MCF 10A (cell line): ENCODE measurements around the gene ZNF827. TPM values are rescaled to one million over a fixed set of nuclear protein-coding genes. Genes with fewer than 3 reads are reported as not detected.
A peak's percentile ranks its signal among the peaks of the same experiment; 100 is the strongest.

Source experiments
- BruUV-seq: library from RNA; stranded (reverse); fragments of 400-500 nt; replicated peaks from 2 replicates; lab custom pipeline; 2021; lab: Mats Ljungman, UMichigan
- CTCF ChIA-PET: fragments of 300-600 bp; sonication (Branson Sonifier 250); formaldehyde crosslinking; extraction: SDS; loops from one replicate; lab custom pipeline; 2021; ENCODE audit warnings: antibody characterized with exemption, inconsistent platforms; lab: Yijun Ruan, JAX
- POLR2A ChIA-PET: fragments of 300-600, 350-650 bp; sonication (Branson Sonifier 250); formaldehyde crosslinking; extraction: SDS; loops from one replicate; lab custom pipeline; 2020; ENCODE audit warnings: antibody characterized with exemption, inconsistent platforms; lab: Yijun Ruan, JAX
- DNase-seq: peaks from one replicate; pipeline ENCODE4 v3.0.0-alpha.2; 2018; ENCODE audit not compliant: unreplicated experiment
- H3K27ac Mint-ChIP-seq: one replicate; pipeline ENCODE4 v1.8.0; 2022; ENCODE audit warnings: mild to moderate bottlenecking, low read depth, mixed read lengths; ENCODE audit not compliant: unreplicated experiment
- H3K27me3 Mint-ChIP-seq: one replicate; pipeline ENCODE4 v1.8.0; 2022; ENCODE audit warnings: mixed read lengths; ENCODE audit not compliant: insufficient read depth, unreplicated experiment
- H3K36me3 Mint-ChIP-seq: one replicate; pipeline ENCODE4 v1.8.0; 2022; ENCODE audit warnings: mild to moderate bottlenecking, moderate library complexity, mixed read lengths; ENCODE audit not compliant: insufficient read depth, unreplicated experiment
- H3K4me1 Mint-ChIP-seq: one replicate; pipeline ENCODE4 v1.8.0; 2022; ENCODE audit warnings: mixed read lengths; ENCODE audit not compliant: insufficient read depth, unreplicated experiment
- H3K4me3 Mint-ChIP-seq: one replicate; pipeline ENCODE4 v1.8.0; 2022; ENCODE audit warnings: mild to moderate bottlenecking, moderate library complexity, mixed read lengths; ENCODE audit not compliant: unreplicated experiment
- H3K9me3 Mint-ChIP-seq: one replicate; pipeline ENCODE4 v1.8.0; 2022; ENCODE audit warnings: mixed read lengths; ENCODE audit not compliant: unreplicated experiment
- CTCF ChIP-seq: fragments of 200-600 bp; IDR thresholded peaks from one replicate; pipeline ENCODE4 v1.8.0; 2022; ENCODE audit warnings: antibody characterized with exemption, mild to moderate bottlenecking; ENCODE audit not compliant: unreplicated experiment
- intact Hi-C: fragments of 100-400 bp; cut with micrococcal nuclease; formaldehyde crosslinking; loops from 2 replicates; pipeline ENCODE4 v1.14.1; 2022
- total RNA-seq: library from RNA; stranded (reverse); gene quantifications from 2 replicates; pipeline ENCODE4 v1.2.3, GENCODE V29; 2022

The ZNF827 gene
- total RNA-seq, 1 experiment from 2014 or later, result 11.3 TPM

- peaks cover 41% of the 10 kb centered on the region for H3K4me1 Mint-ChIP-seq
- no peaks in the 10 kb centered on the region for H3K9me3 Mint-ChIP-seq
- peak overlapping the region; percentile 69 for H3K4me3 Mint-ChIP-seq
- TF ChIP-seq CTCF, result no peak
- peak overlapping the region; percentile 98 for H3K27ac Mint-ChIP-seq
- ChIA-PET POLR2A (interaction anchor here (0.7 to 3.3 kb wide), 11 partner anchors 9 to 252 kb away, joined by 3 to 54 read pairs (median 9); partner anchors contain the start of genes MMAA and ZNF827), CTCF (interaction anchor here (0.5 to 1.1 kb wide), 2 partner anchors 112 to 1315 kb away, joined by 3 to 4 read pairs; no protein-coding TSS in a partner anchor)
- no TSS peak for BruUV-seq
- H3K36me3 Mint-ChIP-seq, result no peaks in the 10 kb centered on the region
- no peak for DNase-seq
- H3K27me3 Mint-ChIP-seq, result no peaks in the 10 kb centered on the region
- intact Hi-C loops, result loop anchor here (5.0 kb wide), 2 partner anchors 135 to 155 kb away; no protein-coding TSS in a partner anchor
Measured at GRCh38 chr4:145732001-145732815, 206.4 kb downstream of the ZNF827 start.

GRCh38 chr4:145731028-145731427 lies 207.6 kb downstream of the ZNF827 start:
- DNase-seq, result no peak
- intact Hi-C loops, result loop anchor here (5.0 kb wide), 2 partner anchors 136 to 156 kb away; no protein-coding TSS in a partner anchor

GRCh38 chr4:145730026-145730425 lies 208.6 kb downstream of the ZNF827 start:
- DNase-seq, result no peak
- BruUV-seq, result no TSS peak
- TF ChIP-seq CTCF, result no peak
- no peaks in the 10 kb centered on the region for H3K36me3 Mint-ChIP-seq
- ChIA-PET CTCF (no interaction called here), POLR2A (no interaction called here)
- no peak overlapping the region for H3K4me3 Mint-ChIP-seq
- no peaks in the 10 kb centered on the region for H3K9me3 Mint-ChIP-seq
- peaks cover 29% of the 10 kb centered on the region for H3K4me1 Mint-ChIP-seq
- no peaks in the 10 kb centered on the region for H3K27me3 Mint-ChIP-seq
- H3K27ac Mint-ChIP-seq, result no peak overlapping the region
- intact Hi-C loops, result loop anchor here (5.0 kb wide), 2 partner anchors 137 to 157 kb away; no protein-coding TSS in a partner anchor

More at GRCh38 chr4:145731028-145731427, 207.6 kb downstream of the ZNF827 start:
- H3K27ac Mint-ChIP-seq, result no peak overlapping the region
- ChIA-PET CTCF (no interaction called here), POLR2A (interaction anchor here (0.6 kb wide), 1 partner anchor 115 kb away, joined by 3 read pairs; no protein-coding TSS in a partner anchor)
- H3K36me3 Mint-ChIP-seq, result no peaks in the 10 kb centered on the region
- H3K4me1 Mint-ChIP-seq, result peaks cover 39% of the 10 kb centered on the region
- H3K27me3 Mint-ChIP-seq, result no peaks in the 10 kb centered on the region
- TF ChIP-seq CTCF, result no peak
- no peaks in the 10 kb centered on the region for H3K9me3 Mint-ChIP-seq
- H3K4me3 Mint-ChIP-seq, result no peak overlapping the region
- BruUV-seq, result no TSS peak

GRCh38 chr4:145723336-145723735 lies 215.3 kb downstream of the ZNF827 start:
- H3K36me3 Mint-ChIP-seq, result no peaks in the 10 kb centered on the region
- H3K4me3 Mint-ChIP-seq, result no peak overlapping the region
- no peaks in the 10 kb centered on the region for H3K4me1 Mint-ChIP-seq
- intact Hi-C loops, result no loop called here
- BruUV-seq, result no TSS peak
- no peak for DNase-seq
- POLR2A ChIA-PET, result interaction anchor here (0.6 to 2.0 kb wide), 2 partner anchors 10 to 104 kb away, joined by 3 to 9 read pairs; partner anchors contain the start of gene MMAA
- no peaks in the 10 kb centered on the region for H3K9me3 Mint-ChIP-seq
- H3K27ac Mint-ChIP-seq, result no peak overlapping the region
- TF ChIP-seq CTCF, result no peak
- CTCF ChIA-PET, result interaction anchor here (0.7 to 1.3 kb wide), 5 partner anchors 11 to 453 kb away, joined by 3 to 5 read pairs (median 4); no protein-coding TSS in a partner anchor
- no peaks in the 10 kb centered on the region for H3K27me3 Mint-ChIP-seq
